Measurements from ENCODE around the gene OR10G3. TPM values are rescaled to one million over a fixed set of nuclear protein-coding genes. Genes with fewer than 3 reads are reported as not detected.

The OR10G3 gene
- total and polyA plus RNA-seq, 2 of the 13 experiments (the other 11 are each of a cell fraction or from before 2014, with no cell fraction given): not detected

- ATAC-seq (peak; percentile 70), DNase-seq (ENCODE audit: low spot score) (no peak), FAIRE-seq (no peak)
- Histone ChIP-seq H3K9ac (ENCODE audit: insufficient read depth, low read depth, low read length) (peak overlapping the region; percentile 54; the same call in 1 of the 2 replicates), H3K79me2 (ENCODE audit: insufficient read depth, low read length) (no peaks in the 10 kb centered on the region), H3K4me3 (replicated peaks in 1 of 3; ENCODE audit: insufficient read depth in 1 of 3, low read depth in 2 of 3, low read length in 3 of 3) (peak overlapping the region; percentile 52 to 76 (median 57)), H3K4me1 (ENCODE audit: insufficient read depth, low read length) (peaks cover 28% of the 10 kb centered on the region), H3K27me3 (ENCODE audit: control insufficient read depth in 1 of 2, insufficient read depth in 2 of 2, low read length in 2 of 2) (peaks cover 1 to 26% of the 10 kb centered on the region in 2 experiments; a peak in 3 of 5 replicates), H3K9me3 (ENCODE audit: low read length) (peaks cover 9% of the 10 kb centered on the region), H3K4me2 (ENCODE audit: low read depth, low read length) (peak overlapping the region; percentile 92), H4K20me1 (ENCODE audit: insufficient read depth, low read length) (no peaks in the 10 kb centered on the region), H3K27ac (ENCODE audit: extremely low read length, insufficient read depth, low read length) (no peak overlapping the region), H3K36me3 (replicated peaks in 1 of 2; ENCODE audit: control insufficient read depth in 1 of 2, insufficient read depth in 2 of 2, low read length in 2 of 2) (no peaks in the 10 kb centered on the region), H2AFZ (ENCODE audit: low read length) (peak overlapping the region; percentile 80)
- WGBS (ENCODE audit: low lambda C conversion rate): 2% methylated on average over 25 of the region's 25 CpGs
- POLR2A ChIA-PET: interaction anchor here (0.9 to 4.6 kb wide), 3 partner anchors 10 to 26 kb away, joined by 3 to 26 read pairs (median 4); partner anchors contain the start of genes METTL3 and SALL2
- intact Hi-C loops (cut with micrococcal nuclease; ENCODE audit: unreplicated experiment) (no loop called here), in situ Hi-C loops (cut with HindIII; ENCODE audit: extremely low pct_ligation_motif_present, low pct_unique_long_range_greater_than_20kb) (no loop called here)
- CTCF ChIA-PET (ENCODE audit: low intra/inter-chr PET ratio, low total read pairs): no interaction called here
- no TSS peak for BruUV-seq (replicated peaks)
- TF ChIP-seq ZNF280D (CRISPR knock-in tag; IDR thresholded peaks at IDR 0.05) (0 out of 2 replicates have a peak, but pooled peaks have one; percentile 11), ZNF407 (CRISPR knock-in tag; IDR thresholded peaks at IDR 0.05; ENCODE audit: not compliant biosample characterization) (peak; percentile 44), MYC (CRISPR knock-in tag; IDR thresholded peaks at IDR 0.05; ENCODE audit: borderline replicate concordance) (no peak), GABPB1 (CRISPR knock-in tag; IDR thresholded peaks at IDR 0.05) (peak; percentile 31; the same call in 1 of the 2 replicates), PPARG (CRISPR knock-in tag; conservative IDR thresholded peaks at IDR 0.05) (no peak), SRSF1 (optimal IDR thresholded peaks at IDR 0.05; ENCODE audit: low read depth, low read length) (peak; percentile 61), CSRNP2 (CRISPR knock-in tag; conservative IDR thresholded peaks at IDR 0.05; ENCODE audit: low read depth) (no peak)
Observed at GRCh38 chr14:21536418-21537089, 43.3 kb downstream of the OR10G3 start.

All from HepG2 (cell line).